ENCODE results near the gene KRTAP5-6.

Gene KRTAP5-6

GRCh38 chr11:1719781-1720180 lies 22.8 kb downstream of the KRTAP5-6 start:
- H3K36me3 ChIP-seq (ENCODE audit: insufficient read depth, low read length), result no peaks in the 10 kb centered on the region
- no peaks in the 10 kb centered on the region for H3K4me1 ChIP-seq (ENCODE audit: insufficient read depth, low read length)
- no peaks in the 10 kb centered on the region for H3K9me3 ChIP-seq (ENCODE audit: low read length)
- no peak overlapping the region for H3K9ac ChIP-seq (ENCODE audit: low read length)
- H3K27me3 ChIP-seq (ENCODE audit: control insufficient read depth in 1 of 2, insufficient read depth in 2 of 2, low read length in 2 of 2), result no peaks in the 10 kb centered on the region
- no peak overlapping the region for H3K4me3 ChIP-seq (ENCODE audit: low read depth in 1 of 2, low read length in 2 of 2)
- H3K27ac ChIP-seq (ENCODE audit: low read depth, low read length), result no peak overlapping the region

GRCh38 chr11:1727096-1727690 lies 30.2 kb downstream of the KRTAP5-6 start:
- no peaks in the 10 kb centered on the region for H3K36me3 ChIP-seq (ENCODE audit: insufficient read depth, low read length)
- H3K4me3 ChIP-seq (ENCODE audit: low read depth in 1 of 2, low read length in 2 of 2), result no peak overlapping the region
- H3K4me1 ChIP-seq (ENCODE audit: insufficient read depth, low read length), result no peaks in the 10 kb centered on the region
- no peaks in the 10 kb centered on the region for H3K9me3 ChIP-seq (ENCODE audit: low read length)
- no peak overlapping the region for H3K27ac ChIP-seq (ENCODE audit: low read depth, low read length)
- H3K27me3 ChIP-seq (ENCODE audit: control insufficient read depth in 1 of 2, insufficient read depth in 2 of 2, low read length in 2 of 2), result peaks cover 9 to 18% of the 10 kb centered on the region in 2 donors
- H3K9ac ChIP-seq (ENCODE audit: low read length), result no peak overlapping the region

- Histone ChIP-seq H3K4me3 (ENCODE audit: low read depth in 1 of 2, low read length in 2 of 2) (no peak overlapping the region), H3K27me3 (ENCODE audit: control insufficient read depth in 1 of 2, insufficient read depth in 2 of 2, low read length in 2 of 2) (peaks cover 12 to 25% of the 10 kb centered on the region in 2 donors), H3K9ac (ENCODE audit: low read length) (no peak overlapping the region), H3K4me1 (ENCODE audit: insufficient read depth, low read length) (no peaks in the 10 kb centered on the region), H3K27ac (ENCODE audit: low read depth, low read length) (no peak overlapping the region), H3K36me3 (ENCODE audit: insufficient read depth, low read length) (no peaks in the 10 kb centered on the region), H3K9me3 (ENCODE audit: low read length) (no peaks in the 10 kb centered on the region)
Measured at GRCh38 chr11:1727861-1728260, 30.9 kb downstream of the KRTAP5-6 start.

GRCh38 chr11:1728301-1728700 lies 31.3 kb downstream of the KRTAP5-6 start:
- Histone ChIP-seq H3K4me1 (ENCODE audit: insufficient read depth, low read length) (no peaks in the 10 kb centered on the region), H3K36me3 (ENCODE audit: insufficient read depth, low read length) (no peaks in the 10 kb centered on the region), H3K27ac (ENCODE audit: low read depth, low read length) (no peak overlapping the region), H3K9me3 (ENCODE audit: low read length) (no peaks in the 10 kb centered on the region), H3K4me3 (ENCODE audit: low read depth in 1 of 2, low read length in 2 of 2) (no peak overlapping the region), H3K27me3 (ENCODE audit: control insufficient read depth in 1 of 2, insufficient read depth in 2 of 2, low read length in 2 of 2) (peaks cover 12 to 29% of the 10 kb centered on the region in 2 donors), H3K9ac (ENCODE audit: low read length) (no peak overlapping the region)

- H3K27ac ChIP-seq (ENCODE audit: low read depth, low read length), result no peak overlapping the region
- H3K9me3 ChIP-seq (ENCODE audit: low read length), result no peaks in the 10 kb centered on the region
- peaks cover 15 to 37% of the 10 kb centered on the region in 2 donors for H3K27me3 ChIP-seq (ENCODE audit: control insufficient read depth in 1 of 2, insufficient read depth in 2 of 2, low read length in 2 of 2)
- H3K4me3 ChIP-seq (ENCODE audit: low read depth in 1 of 2, low read length in 2 of 2), result no peak overlapping the region
- H3K4me1 ChIP-seq (ENCODE audit: insufficient read depth, low read length), result no peaks in the 10 kb centered on the region
- no peaks in the 10 kb centered on the region for H3K36me3 ChIP-seq (ENCODE audit: insufficient read depth, low read length)
- H3K9ac ChIP-seq (ENCODE audit: low read length), result no peak overlapping the region
Measured at GRCh38 chr11:1728931-1729691, 32.1 kb downstream of the KRTAP5-6 start.

- H3K27me3 ChIP-seq (ENCODE audit: control insufficient read depth in 1 of 2, insufficient read depth in 2 of 2, low read length in 2 of 2), result peaks cover 19 to 43% of the 10 kb centered on the region in 2 donors
- H3K9me3 ChIP-seq (ENCODE audit: low read length), result no peaks in the 10 kb centered on the region
Measured at GRCh38 chr11:1729692-1730011, 32.7 kb downstream of the KRTAP5-6 start.

GRCh38 chr11:1730059-1730629 lies 33.1 kb downstream of the KRTAP5-6 start:
- Histone ChIP-seq H3K9ac (ENCODE audit: low read length) (no peak overlapping the region), H3K4me3 (ENCODE audit: low read depth in 1 of 2, low read length in 2 of 2) (no peak overlapping the region), H3K9me3 (ENCODE audit: low read length) (no peaks in the 10 kb centered on the region), H3K27me3 (ENCODE audit: control insufficient read depth in 1 of 2, insufficient read depth in 2 of 2, low read length in 2 of 2) (peaks cover 19 to 48% of the 10 kb centered on the region in 2 donors), H3K36me3 (ENCODE audit: insufficient read depth, low read length) (no peaks in the 10 kb centered on the region), H3K27ac (ENCODE audit: low read depth, low read length) (no peak overlapping the region), H3K4me1 (ENCODE audit: insufficient read depth, low read length) (no peaks in the 10 kb centered on the region)

More at GRCh38 chr11:1729692-1730011, 32.7 kb downstream of the KRTAP5-6 start:
- no peak overlapping the region for H3K9ac ChIP-seq (ENCODE audit: low read length)
- no peaks in the 10 kb centered on the region for H3K4me1 ChIP-seq (ENCODE audit: insufficient read depth, low read length)
- H3K36me3 ChIP-seq (ENCODE audit: insufficient read depth, low read length), result no peaks in the 10 kb centered on the region
- H3K27ac ChIP-seq (ENCODE audit: low read depth, low read length), result no peak overlapping the region
- no peak overlapping the region for H3K4me3 ChIP-seq (ENCODE audit: low read depth in 1 of 2, low read length in 2 of 2)

- no peak overlapping the region for H3K9ac ChIP-seq (ENCODE audit: low read length)
- H3K4me1 ChIP-seq (ENCODE audit: insufficient read depth, low read length), result no peaks in the 10 kb centered on the region
- peaks cover 6% of the 10 kb centered on the region for H3K9me3 ChIP-seq (ENCODE audit: low read length)
- H3K4me3 ChIP-seq (ENCODE audit: low read depth in 1 of 2, low read length in 2 of 2), result no peak overlapping the region
- no peaks in the 10 kb centered on the region for H3K36me3 ChIP-seq (ENCODE audit: insufficient read depth, low read length)
- peaks cover 19 to 58% of the 10 kb centered on the region in 2 donors for H3K27me3 ChIP-seq (ENCODE audit: control insufficient read depth in 1 of 2, insufficient read depth in 2 of 2, low read length in 2 of 2)
- H3K27ac ChIP-seq (ENCODE audit: low read depth, low read length), result no peak overlapping the region
Measured at GRCh38 chr11:1731451-1732059, 34.6 kb downstream of the KRTAP5-6 start.

GRCh38 chr11:1732418-1733008 lies 35.5 kb downstream of the KRTAP5-6 start:
- Histone ChIP-seq H3K36me3 (ENCODE audit: insufficient read depth, low read length) (no peaks in the 10 kb centered on the region), H3K9me3 (ENCODE audit: low read length) (peaks cover 13% of the 10 kb centered on the region), H3K27me3 (ENCODE audit: control insufficient read depth in 1 of 2, insufficient read depth in 2 of 2, low read length in 2 of 2) (peaks cover 19 to 58% of the 10 kb centered on the region in 2 donors), H3K9ac (ENCODE audit: low read length) (no peak overlapping the region), H3K4me1 (ENCODE audit: insufficient read depth, low read length) (no peaks in the 10 kb centered on the region), H3K4me3 (ENCODE audit: low read depth in 1 of 2, low read length in 2 of 2) (no peak overlapping the region), H3K27ac (ENCODE audit: low read depth, low read length) (no peak overlapping the region)

- Histone ChIP-seq H3K4me1 (ENCODE audit: insufficient read depth, low read length) (no peaks in the 10 kb centered on the region), H3K4me3 (ENCODE audit: low read depth in 1 of 2, low read length in 2 of 2) (no peak overlapping the region), H3K9me3 (ENCODE audit: low read length) (peaks cover 13% of the 10 kb centered on the region), H3K36me3 (ENCODE audit: insufficient read depth, low read length) (no peaks in the 10 kb centered on the region), H3K27ac (ENCODE audit: low read depth, low read length) (no peak overlapping the region), H3K9ac (ENCODE audit: low read length) (no peak overlapping the region), H3K27me3 (ENCODE audit: control insufficient read depth in 1 of 2, insufficient read depth in 2 of 2, low read length in 2 of 2) (peaks cover 22 to 58% of the 10 kb centered on the region in 2 donors)
Measured at GRCh38 chr11:1733009-1733715, 36.2 kb downstream of the KRTAP5-6 start.
